ENCODE measurements around the gene AHRR.
"Not testable (repeated sequence)": the region's sequence is repeated elsewhere in the genome, so short reads cannot be mapped to it uniquely, and the experiment has no call there.

AHRR gene

DNA sequence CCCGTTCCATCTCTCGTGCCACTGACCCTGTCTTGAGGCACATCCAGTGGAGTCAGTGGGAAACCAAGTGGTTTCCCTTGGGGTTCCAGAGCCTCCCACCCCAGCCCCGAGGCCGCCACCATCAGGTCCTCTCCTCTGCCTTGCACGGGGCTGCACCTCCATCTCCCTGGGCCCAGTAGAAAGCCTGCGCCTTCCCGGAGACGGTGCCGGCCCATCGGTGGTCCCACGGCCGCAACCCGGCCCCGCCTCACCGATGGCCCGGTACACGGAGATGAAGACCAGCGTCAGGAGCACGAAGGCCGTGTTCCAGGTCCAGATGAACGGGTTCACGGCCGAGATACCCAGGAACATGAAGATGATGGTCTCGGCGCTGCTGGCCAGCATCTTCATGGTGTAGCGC is 161.5 kb downstream of the AHRR start:
- no peak for TF ChIP-seq CTCF (IDR thresholded peaks at IDR 0.05; ENCODE audit: control insufficient read depth, extremely low read depth, insufficient read depth)
- H3K4me3 ChIP-seq (ENCODE audit: low read depth, low read length): no peak overlapping the region
- no peak for DNase-seq (ENCODE audit: low read depth)

- no peak overlapping the region for H3K4me3 ChIP-seq (ENCODE audit: low read depth, low read length)
- TF ChIP-seq CTCF (IDR thresholded peaks at IDR 0.05; ENCODE audit: control insufficient read depth, extremely low read depth, insufficient read depth): no peak
- DNase-seq (ENCODE audit: low read depth): no peak
Measured at GRCh38 chr5:483434-484140, 162.1 kb downstream of the AHRR start.

DNA sequence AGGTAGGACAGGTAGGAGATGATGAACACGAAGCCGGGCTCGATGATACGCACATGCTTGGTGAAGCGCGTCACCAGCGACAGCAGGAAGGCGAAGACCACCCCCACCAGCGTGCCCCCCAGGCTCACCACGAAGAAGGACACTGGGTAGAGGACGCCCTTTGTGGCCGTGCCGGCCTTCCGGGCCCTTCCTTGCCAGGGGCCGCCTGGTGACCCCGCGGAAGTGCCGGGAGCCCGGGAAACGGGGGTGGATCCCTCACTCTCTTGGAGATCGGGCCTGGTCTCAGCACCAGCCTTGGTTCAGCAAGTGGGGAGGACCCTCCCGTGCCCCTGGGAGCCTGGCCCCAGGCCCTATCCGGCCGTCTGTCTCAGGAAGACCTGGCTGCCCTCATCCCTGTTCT is 163.0 kb downstream of the AHRR start:
- DNase-seq (ENCODE audit: low read depth): no peak
- H3K4me3 ChIP-seq (ENCODE audit: low read depth, low read length): no peak overlapping the region
- no peak for TF ChIP-seq CTCF (IDR thresholded peaks at IDR 0.05; ENCODE audit: control insufficient read depth, extremely low read depth, insufficient read depth)

DNA sequence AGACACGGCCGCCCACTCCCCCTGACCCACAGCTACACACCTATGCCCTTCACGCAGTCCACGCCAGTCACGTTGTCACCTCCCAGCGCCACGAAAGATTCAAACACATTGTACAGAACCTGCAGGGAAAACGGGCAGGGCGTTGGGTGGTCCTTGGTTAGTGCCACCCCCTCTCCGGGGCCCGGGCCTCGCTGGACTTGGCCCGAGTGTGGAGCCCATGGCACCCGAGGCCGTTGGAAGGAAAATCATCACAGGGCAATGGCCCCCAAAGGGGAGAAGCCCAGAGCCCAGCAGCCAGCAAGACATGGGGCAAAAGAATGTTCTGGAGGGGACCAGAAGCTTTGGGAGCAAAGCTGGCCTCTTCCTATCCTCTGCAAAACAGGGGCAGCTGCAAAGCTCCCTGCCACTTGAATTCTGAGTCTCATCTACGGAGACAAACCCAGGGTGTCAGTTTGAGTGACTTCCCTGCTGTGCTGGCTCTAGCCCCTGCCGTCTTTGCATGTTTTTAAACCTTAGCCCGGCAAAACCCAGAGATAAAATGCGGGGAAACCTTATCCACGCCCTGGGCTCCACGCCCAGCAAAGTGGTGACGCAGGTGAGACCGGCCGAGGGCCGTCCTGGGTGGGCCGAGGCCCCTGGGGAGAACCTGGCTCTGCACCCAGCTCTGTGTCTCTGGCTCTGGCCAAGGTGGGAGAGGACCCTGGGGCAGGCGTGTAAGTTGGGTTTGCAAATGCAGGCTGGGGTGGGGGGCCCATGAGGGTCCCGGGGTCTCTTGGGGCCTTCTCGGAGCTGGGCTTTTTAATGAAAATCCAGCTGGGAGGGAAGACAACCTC is 163.8 kb downstream of the AHRR start:
- TF ChIP-seq CTCF (IDR thresholded peaks at IDR 0.05; ENCODE audit: control insufficient read depth, extremely low read depth, insufficient read depth): no peak
- DNase-seq (ENCODE audit: low read depth): no peak
- H3K4me3 ChIP-seq (ENCODE audit: low read depth, low read length): no peak overlapping the region

GRCh38 chr5:485946-486491 is 164.5 kb downstream of the AHRR start:
- TF ChIP-seq CTCF (IDR thresholded peaks at IDR 0.05; ENCODE audit: control insufficient read depth, extremely low read depth, insufficient read depth): no peak
- H3K4me3 ChIP-seq (ENCODE audit: low read depth, low read length): no peak overlapping the region
- no peak for DNase-seq (ENCODE audit: low read depth)

DNA sequence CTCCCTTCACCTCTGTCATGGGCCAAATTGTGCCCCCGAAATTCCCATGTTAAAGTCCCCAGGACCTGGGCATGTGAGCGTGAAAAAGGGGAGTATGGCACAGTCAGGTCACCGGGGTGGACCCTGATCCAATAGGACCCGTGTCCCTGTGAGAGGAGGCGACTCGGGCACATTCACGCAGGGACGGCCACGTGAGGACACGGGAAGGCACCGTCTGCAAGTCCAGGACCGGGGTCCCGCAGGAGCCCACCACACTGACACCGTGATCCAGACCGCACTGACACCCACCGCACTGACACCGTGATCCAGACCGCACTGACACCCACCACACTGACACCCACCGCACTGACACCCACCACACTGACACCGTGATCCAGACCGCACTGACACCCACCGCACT is 165.1 kb downstream of the AHRR start:
- H3K4me3 ChIP-seq (ENCODE audit: low read depth, low read length); DNase-seq (ENCODE audit: low read depth): not testable (repeated sequence)

All from LNCaP clone FGC (cell line).